GM23338 (cell line): ENCODE measurements around the gene EPHB1. TPM values are rescaled to one million over a fixed set of nuclear protein-coding genes. Genes with fewer than 3 reads are reported as not detected.

ENCODE experiments used
- ATAC-seq: fragments of 200-7000 bp; cut with Tn5 transposase; 3 replicates; pipeline ENCODE4 v1.9.1; 2020
- DNase-seq: peaks from one replicate; pipeline ENCODE4 v3.0.0-alpha.2; 2015; ENCODE audit warnings: low spot score
- H2AFZ ChIP-seq: fragments of 200-600 bp; sonication (generic); 2 replicates; pipeline ENCODE4 v1.8.0; 2016; ENCODE audit warnings: antibody characterized with exemption, mild to moderate bottlenecking, moderate library complexity
- H3F3A ChIP-seq: fragments of 200-600 bp; sonication (generic); replicated peaks from 2 replicates; pipeline ENCODE4 v1.8.0; 2017; ENCODE audit warnings: antibody characterized with exemption, mixed run types, low read depth
- H3K27ac ChIP-seq: fragments of 200-600 bp; sonication (generic); 2 replicates; pipeline ENCODE4 v1.6.1; 2016; ENCODE audit warnings: low read depth
- H3K27me3 ChIP-seq: fragments of 200-600 bp; sonication (generic); 2 replicates; pipeline ENCODE4 v1.8.0; 2016; ENCODE audit warnings: mild to moderate bottlenecking, mixed run types, moderate library complexity; ENCODE audit not compliant: insufficient read depth
- H3K36me3 ChIP-seq: fragments of 200-600 bp; sonication (generic); 2 replicates; pipeline ENCODE4 v1.8.0; 2016; ENCODE audit warnings: mild to moderate bottlenecking; ENCODE audit not compliant: insufficient read depth
- H3K4me1 ChIP-seq: fragments of 200-600 bp; sonication (generic); 2 replicates; pipeline ENCODE4 v1.8.0; 2016; ENCODE audit warnings: mild to moderate bottlenecking, moderate library complexity; ENCODE audit not compliant: insufficient read depth
- H3K4me2 ChIP-seq: fragments of 200-600 bp; sonication (generic); 2 replicates; pipeline ENCODE4 v1.7.1; 2017; ENCODE audit warnings: mixed run types
- H3K4me3 ChIP-seq: fragments of 200-600 bp; sonication (generic); 2 replicates; pipeline ENCODE4 v1.6.1; 2016; ENCODE audit warnings: mixed run types
- H3K79me2 ChIP-seq: fragments of 200-600 bp; sonication (generic); replicated peaks from 2 replicates; pipeline ENCODE4 v1.8.0; 2017; ENCODE audit warnings: mild to moderate bottlenecking; ENCODE audit not compliant: insufficient read depth
- H3K9me2 ChIP-seq: fragments of 200-600 bp; sonication (generic); 2 replicates; pipeline ENCODE4 v1.8.0; 2017; ENCODE audit not compliant: insufficient read depth
- H4K20me1 ChIP-seq: fragments of 200-600 bp; sonication (generic); replicated peaks from 2 replicates; pipeline ENCODE4 v1.8.0; 2017; ENCODE audit warnings: mild to moderate bottlenecking; ENCODE audit not compliant: insufficient read depth
- H3K27ac Mint-ChIP-seq: 2 replicates; pipeline ENCODE4 v1.8.0; 2020; ENCODE audit warnings: inconsistent platforms, mild to moderate bottlenecking, moderate library complexity, mixed read lengths
- H3K27me3 Mint-ChIP-seq: 3 replicates; pipeline ENCODE4 v1.8.0; 2022; ENCODE audit warnings: low read depth, mild to moderate bottlenecking, moderate library complexity, mixed read lengths, inconsistent platforms; ENCODE audit not compliant: insufficient read depth, poor library complexity
- H3K36me3 Mint-ChIP-seq: 3 replicates; pipeline ENCODE4 v1.8.0; 2021; ENCODE audit warnings: low read depth, mild to moderate bottlenecking, inconsistent platforms, moderate library complexity, mixed read lengths
- H3K4me1 Mint-ChIP-seq: 3 replicates; pipeline ENCODE4 v1.8.0; 2020; ENCODE audit warnings: mild to moderate bottlenecking, inconsistent platforms, mixed read lengths
- H3K4me3 Mint-ChIP-seq: 3 replicates; pipeline ENCODE4 v1.8.0; 2021; ENCODE audit warnings: moderate library complexity, mild to moderate bottlenecking, inconsistent platforms, mixed read lengths
- H3K9me3 Mint-ChIP-seq: 3 replicates; pipeline ENCODE4 v1.8.0; 2020; ENCODE audit warnings: moderate library complexity, mild to moderate bottlenecking, inconsistent platforms, mixed read lengths
- CREB1 ChIP-seq: fragments of 250-450 bp; sonication (Bioruptor Pico); IDR thresholded peaks from 2 replicates; pipeline ENCODE4 v1.5.0; 2020; ENCODE audit warnings: low read depth, mild to moderate bottlenecking, moderate library complexity
- EZH2 ChIP-seq: fragments of 200-600 bp; sonication (generic); IDR thresholded peaks from one replicate; pipeline ENCODE4 v1.8.0; 2017; ENCODE audit warnings: antibody characterized with exemption, mild to moderate bottlenecking, low read depth; ENCODE audit not compliant: unreplicated experiment
- EZH2phosphoT487 ChIP-seq: fragments of 200-600 bp; sonication (generic); IDR thresholded peaks from one replicate; pipeline ENCODE4 v1.8.1; 2018; ENCODE audit warnings: antibody characterized with exemption; ENCODE audit not compliant: unreplicated experiment
- NANOG ChIP-seq: IDR thresholded peaks from 2 replicates; pipeline ENCODE4 v1.6.1; 2016; ENCODE audit warnings: antibody characterized with exemption, borderline replicate concordance
- POLR2AphosphoS5 ChIP-seq: IDR thresholded peaks from 2 replicates; pipeline ENCODE4 v1.6.1; 2016; ENCODE audit warnings: antibody characterized with exemption, low read depth
- REST ChIP-seq: IDR thresholded peaks from one replicate; pipeline ENCODE4 v1.6.1; 2018; ENCODE audit warnings: antibody characterized with exemption; ENCODE audit not compliant: unreplicated experiment
- STAT1 ChIP-seq: IDR thresholded peaks from one replicate; pipeline ENCODE4 v1.6.1; 2016; ENCODE audit warnings: antibody characterized with exemption; ENCODE audit not compliant: unreplicated experiment
- ZNF114 ChIP-seq: fragments of 250-450 bp; sonication (Bioruptor Pico); IDR thresholded peaks from 2 replicates; pipeline ENCODE4 v1.5.0; 2020; ENCODE audit warnings: mild to moderate bottlenecking, moderate library complexity
- ZNF331 ChIP-seq: fragments of 250-450 bp; sonication (Bioruptor Pico); IDR thresholded peaks from 2 replicates; pipeline ENCODE4 v1.5.0; 2020; ENCODE audit warnings: low read depth, mild to moderate bottlenecking, moderate library complexity
- polyA plus RNA-seq: library from polyadenylated mRNA; unstranded; fragments of >200 nt; fragmentation: Nextera tagmentation; extraction: Ambion mirVana; gene quantifications from 2 replicates; pipeline ENCODE4 v1.2.1, GENCODE V29; 2016
- total RNA-seq: library from RNA; depleted of rRNA; stranded (reverse); fragments of >200 nt; shearing (Covaris generic); gene quantifications from 2 replicates; pipeline ENCODE4 v1.2.3, GENCODE V29; 2014
- TF ChIP-seq, protein P1 (sequence below), 2 experiments: fragments of 200-600 bp in 1 of 2; sonication (generic) in 1 of 2; conservative IDR thresholded peaks; 2 replicates each; pipeline versions ENCODE4 v1.5.1 to v1.6.1; 2016 to 2017; ENCODE audit warnings: antibody characterized with exemption in 2 of 2, low read depth in 2 of 2, mild to moderate bottlenecking in 2 of 2, moderate library complexity in 1 of 2
- TF ChIP-seq, protein P2 (sequence below): IDR thresholded peaks from 2 replicates; pipeline ENCODE4 v1.6.1; 2016; ENCODE audit warnings: antibody characterized with exemption

Gene EPHB1
- total and polyA plus RNA-seq, 2 experiments from 2014 or later: 2.7 to 5.2 TPM

DNA sequence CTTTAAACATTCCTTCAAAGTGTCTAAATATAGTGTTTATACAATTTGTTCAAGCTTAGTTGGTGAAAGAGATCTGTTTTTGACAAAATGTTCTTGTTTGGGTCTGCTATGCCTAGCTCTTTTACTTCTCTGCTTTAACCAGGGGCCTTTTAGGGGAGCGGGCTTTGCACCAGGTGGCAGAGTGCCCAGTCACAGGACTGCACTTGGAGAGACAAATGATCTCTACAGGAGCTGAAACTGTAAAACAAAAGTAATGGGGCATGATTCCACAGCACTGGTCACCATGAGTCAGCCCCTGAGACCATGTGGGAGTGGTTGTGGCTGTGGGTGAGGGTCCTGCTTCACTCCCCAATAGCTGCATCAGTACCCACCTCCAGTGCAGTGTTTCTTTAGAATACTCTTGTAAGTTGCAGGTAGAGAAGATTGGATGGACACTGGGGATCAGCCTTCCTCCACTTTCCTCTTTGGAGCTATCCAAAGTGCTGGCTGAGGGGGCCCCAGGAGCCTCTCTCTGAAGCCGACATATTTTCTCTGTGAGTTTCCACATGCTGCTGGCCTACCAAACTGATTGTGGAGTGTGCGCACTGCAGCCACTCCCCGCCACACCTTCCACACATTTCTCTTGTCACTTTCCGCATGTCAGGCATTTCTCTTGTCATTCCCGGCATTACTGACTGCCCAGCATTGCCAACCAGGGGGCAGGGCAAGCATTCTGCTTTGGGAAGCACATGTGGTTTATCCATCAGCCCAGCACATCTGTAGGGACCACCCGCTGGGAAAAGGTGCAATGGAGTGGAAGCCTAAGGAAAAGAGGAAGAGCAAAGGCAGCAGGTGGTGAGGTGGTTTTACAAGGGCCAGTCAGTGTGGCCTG lies 110.0 kb downstream of the EPHB1 start (continued):
- TF ChIP-seq, protein P1, sequence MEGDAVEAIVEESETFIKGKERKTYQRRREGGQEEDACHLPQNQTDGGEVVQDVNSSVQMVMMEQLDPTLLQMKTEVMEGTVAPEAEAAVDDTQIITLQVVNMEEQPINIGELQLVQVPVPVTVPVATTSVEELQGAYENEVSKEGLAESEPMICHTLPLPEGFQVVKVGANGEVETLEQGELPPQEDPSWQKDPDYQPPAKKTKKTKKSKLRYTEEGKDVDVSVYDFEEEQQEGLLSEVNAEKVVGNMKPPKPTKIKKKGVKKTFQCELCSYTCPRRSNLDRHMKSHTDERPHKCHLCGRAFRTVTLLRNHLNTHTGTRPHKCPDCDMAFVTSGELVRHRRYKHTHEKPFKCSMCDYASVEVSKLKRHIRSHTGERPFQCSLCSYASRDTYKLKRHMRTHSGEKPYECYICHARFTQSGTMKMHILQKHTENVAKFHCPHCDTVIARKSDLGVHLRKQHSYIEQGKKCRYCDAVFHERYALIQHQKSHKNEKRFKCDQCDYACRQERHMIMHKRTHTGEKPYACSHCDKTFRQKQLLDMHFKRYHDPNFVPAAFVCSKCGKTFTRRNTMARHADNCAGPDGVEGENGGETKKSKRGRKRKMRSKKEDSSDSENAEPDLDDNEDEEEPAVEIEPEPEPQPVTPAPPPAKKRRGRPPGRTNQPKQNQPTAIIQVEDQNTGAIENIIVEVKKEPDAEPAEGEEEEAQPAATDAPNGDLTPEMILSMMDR (conservative IDR thresholded peaks at IDR 0.05; ENCODE audit: low read depth in 2 of 2): no peak
- TF ChIP-seq REST: peak; percentile 51

GRCh38 chr3:134905647-134905935 lies 110.5 kb downstream of the EPHB1 start:
- Mint-ChIP-seq H3K27ac (no peak overlapping the region), H3K36me3 (no peaks in the 10 kb centered on the region; the same call in 2 of the 3 replicates), H3K9me3 (no peaks in the 10 kb centered on the region), H3K4me3 (no peak overlapping the region), H3K27me3 (peaks cover 6% of the 10 kb centered on the region), H3K4me1 (peaks cover 12% of the 10 kb centered on the region)
- Histone ChIP-seq H3K79me2 (no peaks in the 10 kb centered on the region), H2AFZ (no peak overlapping the region), H3K36me3 (no peaks in the 10 kb centered on the region), H3F3A (no peaks in the 10 kb centered on the region), H3K27me3 (no peaks in the 10 kb centered on the region), H3K4me3 (no peak overlapping the region), H3K4me2 (no peak overlapping the region), H3K4me1 (no peaks in the 10 kb centered on the region), H3K27ac (no peak overlapping the region), H4K20me1 (no peaks in the 10 kb centered on the region; the same call in 1 of the 2 replicates), H3K9me2 (peaks cover 13% of the 10 kb centered on the region)
- DNase-seq (no peak), ATAC-seq (no peak)
- TF ChIP-seq ZNF331 (no peak), NANOG (no peak), CREB1 (CRISPR knock-in tag) (no peak), STAT1 (no peak), EZH2 (no peak), POLR2AphosphoS5 (no peak), ZNF114 (CRISPR knock-in tag) (no peak), EZH2phosphoT487 (no peak), REST (no peak)
- TF ChIP-seq, protein P2, sequence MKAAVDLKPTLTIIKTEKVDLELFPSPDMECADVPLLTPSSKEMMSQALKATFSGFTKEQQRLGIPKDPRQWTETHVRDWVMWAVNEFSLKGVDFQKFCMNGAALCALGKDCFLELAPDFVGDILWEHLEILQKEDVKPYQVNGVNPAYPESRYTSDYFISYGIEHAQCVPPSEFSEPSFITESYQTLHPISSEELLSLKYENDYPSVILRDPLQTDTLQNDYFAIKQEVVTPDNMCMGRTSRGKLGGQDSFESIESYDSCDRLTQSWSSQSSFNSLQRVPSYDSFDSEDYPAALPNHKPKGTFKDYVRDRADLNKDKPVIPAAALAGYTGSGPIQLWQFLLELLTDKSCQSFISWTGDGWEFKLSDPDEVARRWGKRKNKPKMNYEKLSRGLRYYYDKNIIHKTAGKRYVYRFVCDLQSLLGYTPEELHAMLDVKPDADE: no peak
- TF ChIP-seq, protein P1 (conservative IDR thresholded peaks at IDR 0.05; ENCODE audit: low read depth in 2 of 2): no peak
